WTC11 (cell line): ENCODE results near the gene SGPP2. TPM values are rescaled to one million over a fixed set of nuclear protein-coding genes. Genes with fewer than 3 reads are reported as not detected.

Experiments used
- ATAC-seq: fragments of 200-7000 bp; cut with Tn5 transposase; 2 replicates; pipeline ENCODE4 v1.10.0; 2021; ENCODE audit warnings: mild to moderate bottlenecking, moderate library complexity
- CTCF ChIA-PET: fragments of 300-600 bp; sonication (Branson Sonifier 250); formaldehyde crosslinking; loops from one replicate; lab custom pipeline; 2021; ENCODE audit warnings: antibody characterized with exemption; lab: Charles Lee
- POLR2A ChIA-PET: fragments of 350-600 bp; sonication (Branson Sonifier 250); formaldehyde crosslinking; loops from one replicate; lab custom pipeline; 2021; ENCODE audit warnings: antibody characterized with exemption; lab: Charles Lee
- DNase-seq: peaks from one replicate; pipeline ENCODE4 v3.0.0; 2021; ENCODE audit warnings: low spot score
- H3K27ac Mint-ChIP-seq: 2 replicates; pipeline ENCODE4 v1.8.0; 2021; ENCODE audit warnings: mixed read lengths
- H3K27me3 Mint-ChIP-seq: 2 replicates; pipeline ENCODE4 v1.8.0; 2021; ENCODE audit warnings: low read depth, mild to moderate bottlenecking, moderate library complexity, mixed read lengths
- H3K36me3 Mint-ChIP-seq: 2 replicates; pipeline ENCODE4 v1.8.0; 2021; ENCODE audit warnings: mixed read lengths
- H3K4me1 Mint-ChIP-seq: 2 replicates; pipeline ENCODE4 v1.8.0; 2022; ENCODE audit warnings: mixed read lengths
- H3K4me3 Mint-ChIP-seq: 2 replicates; pipeline ENCODE4 v1.8.0; 2021; ENCODE audit warnings: mild to moderate bottlenecking, moderate library complexity, mixed read lengths
- H3K9me3 Mint-ChIP-seq: 2 replicates; pipeline ENCODE4 v1.8.0; 2021; ENCODE audit warnings: mixed read lengths
- ATF1 ChIP-seq: sonication (generic); formaldehyde crosslinking; IDR thresholded peaks from 2 replicates; pipeline ENCODE4 v1.8.1; 2023; ENCODE audit warnings: mild to moderate bottlenecking, moderate library complexity, missing genetic modification reagents
- CTCF ChIP-seq: fragments of 200-600 bp; IDR thresholded peaks from 2 replicates; pipeline ENCODE4 v1.8.0; 2022; ENCODE audit warnings: antibody characterized with exemption
- ELF4 ChIP-seq: sonication (generic); formaldehyde crosslinking; IDR thresholded peaks from 2 replicates; pipeline ENCODE4 v1.8.1; 2022; ENCODE audit warnings: low read depth, mild to moderate bottlenecking, moderate library complexity, missing genetic modification reagents
- FOXK1 ChIP-seq: sonication (generic); formaldehyde crosslinking; IDR thresholded peaks from 2 replicates; pipeline ENCODE4 v1.8.0; 2022; ENCODE audit warnings: mild to moderate bottlenecking, moderate library complexity, missing genetic modification reagents
- ZBTB43 ChIP-seq: sonication (generic); formaldehyde crosslinking; IDR thresholded peaks from 2 replicates; pipeline ENCODE4 v1.8.1; 2023; ENCODE audit warnings: mild to moderate bottlenecking, missing genetic modification reagents
- ZNF138 ChIP-seq: sonication (generic); formaldehyde crosslinking; conservative IDR thresholded peaks from 2 replicates; pipeline ENCODE4 v1.8.1; 2022; ENCODE audit warnings: mild to moderate bottlenecking, moderate library complexity, missing genetic modification reagents
- ZNF263 ChIP-seq: sonication (generic); formaldehyde crosslinking; IDR thresholded peaks from 2 replicates; pipeline ENCODE4 v1.8.1; 2022; ENCODE audit warnings: low read depth, mild to moderate bottlenecking, moderate library complexity, missing genetic modification reagents
- ZNF281 ChIP-seq: sonication (generic); formaldehyde crosslinking; IDR thresholded peaks from 2 replicates; pipeline ENCODE4 v1.8.0; 2023; ENCODE audit warnings: mild to moderate bottlenecking, missing genetic modification reagents
- total RNA-seq: library from RNA; stranded (reverse); gene quantifications from 3 replicates; pipeline ENCODE4 v1.2.3, GENCODE V29; 2021
- TF ChIP-seq, protein P1 (sequence below): sonication (generic); formaldehyde crosslinking; IDR thresholded peaks from 2 replicates; pipeline ENCODE4 v1.8.1; 2023; ENCODE audit warnings: mild to moderate bottlenecking, moderate library complexity, missing genetic modification reagents
- TF ChIP-seq, protein P2 (sequence below): fragments of 250-450 bp; sonication (Bioruptor Pico); IDR thresholded peaks from 2 replicates; pipeline ENCODE4 v1.9.0; 2021; ENCODE audit warnings: mild to moderate bottlenecking
- TF ChIP-seq, protein P3 (sequence below): sonication (generic); formaldehyde crosslinking; IDR thresholded peaks from 2 replicates; pipeline ENCODE4 v1.8.1; 2022; ENCODE audit warnings: missing genetic modification reagents, borderline replicate concordance
- TF ChIP-seq, protein P4 (sequence below): sonication (generic); formaldehyde crosslinking; IDR thresholded peaks from 2 replicates; pipeline ENCODE4 v1.8.1; 2022; ENCODE audit warnings: low read depth, mild to moderate bottlenecking, moderate library complexity, missing genetic modification reagents, borderline replicate concordance
- TF ChIP-seq, protein P5 (sequence below): sonication (generic); formaldehyde crosslinking; IDR thresholded peaks from 2 replicates; pipeline ENCODE4 v1.8.0; 2022; ENCODE audit warnings: mild to moderate bottlenecking, missing genetic modification reagents
- TF ChIP-seq, protein P6 (sequence below): sonication (generic); formaldehyde crosslinking; IDR thresholded peaks from 2 replicates; pipeline ENCODE4 v1.8.1; 2023; ENCODE audit warnings: mild to moderate bottlenecking, missing genetic modification reagents, moderate library complexity

The SGPP2 gene
- total RNA-seq, 1 experiment from 2014 or later: 0.07 TPM

GRCh38 chr2:222440673-222441422, 16.5 kb downstream of the SGPP2 start:
- Mint-ChIP-seq H3K4me1 (no peaks in the 10 kb centered on the region), H3K4me3 (no peak overlapping the region)
- no peak for ATAC-seq

DNA sequence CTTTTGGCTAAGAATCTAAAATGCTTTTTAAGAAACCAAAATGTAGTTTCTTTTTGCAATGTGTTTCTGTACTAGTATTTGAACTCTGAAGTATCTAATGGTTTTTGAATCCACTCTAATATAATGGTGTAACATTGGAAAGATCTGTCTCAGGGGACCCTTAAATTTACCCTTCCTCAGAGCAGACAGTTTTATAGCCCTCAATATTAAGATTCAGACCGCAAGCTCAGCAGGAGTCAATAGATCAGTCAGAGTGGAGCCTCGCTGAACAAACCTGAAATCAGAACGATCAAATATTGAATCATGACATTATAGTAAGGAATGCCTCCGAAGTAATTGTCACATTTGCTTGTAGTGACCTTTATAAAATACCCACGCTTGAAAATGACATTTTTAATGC, 18.3 kb downstream of the SGPP2 start:
- H3K4me1 Mint-ChIP-seq: no peaks in the 10 kb centered on the region
- POLR2A ChIA-PET: no interaction called here
- DNase-seq (no peak), ATAC-seq (no peak)
- no peaks in the 10 kb centered on the region for H3K36me3 Mint-ChIP-seq
- H3K4me3 Mint-ChIP-seq: no peak overlapping the region
- H3K27ac Mint-ChIP-seq: no peak overlapping the region
- H3K9me3 Mint-ChIP-seq: no peaks in the 10 kb centered on the region; the same call in 1 of the 2 replicates
- CTCF ChIA-PET: no interaction called here
- peaks cover 61% of the 10 kb centered on the region for H3K27me3 Mint-ChIP-seq
- no peak for TF ChIP-seq ATF1 (CRISPR knock-in tag)
- TF ChIP-seq ZNF263 (CRISPR knock-in tag): no peak
- TF ChIP-seq, protein P1, sequence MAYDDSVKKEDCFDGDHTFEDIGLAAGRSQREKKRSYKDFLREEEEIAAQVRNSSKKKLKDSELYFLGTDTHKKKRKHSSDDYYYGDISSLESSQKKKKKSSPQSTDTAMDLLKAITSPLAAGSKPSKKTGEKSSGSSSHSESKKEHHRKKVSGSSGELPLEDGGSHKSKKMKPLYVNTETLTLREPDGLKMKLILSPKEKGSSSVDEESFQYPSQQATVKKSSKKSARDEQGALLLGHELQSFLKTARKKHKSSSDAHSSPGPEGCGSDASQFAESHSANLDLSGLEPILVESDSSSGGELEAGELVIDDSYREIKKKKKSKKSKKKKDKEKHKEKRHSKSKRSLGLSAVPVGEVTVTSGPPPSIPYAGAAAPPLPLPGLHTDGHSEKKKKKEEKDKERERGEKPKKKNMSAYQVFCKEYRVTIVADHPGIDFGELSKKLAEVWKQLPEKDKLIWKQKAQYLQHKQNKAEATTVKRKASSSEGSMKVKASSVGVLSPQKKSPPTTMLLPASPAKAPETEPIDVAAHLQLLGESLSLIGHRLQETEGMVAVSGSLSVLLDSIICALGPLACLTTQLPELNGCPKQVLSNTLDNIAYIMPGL (CRISPR knock-in tag): no peak
- TF ChIP-seq, protein P2, sequence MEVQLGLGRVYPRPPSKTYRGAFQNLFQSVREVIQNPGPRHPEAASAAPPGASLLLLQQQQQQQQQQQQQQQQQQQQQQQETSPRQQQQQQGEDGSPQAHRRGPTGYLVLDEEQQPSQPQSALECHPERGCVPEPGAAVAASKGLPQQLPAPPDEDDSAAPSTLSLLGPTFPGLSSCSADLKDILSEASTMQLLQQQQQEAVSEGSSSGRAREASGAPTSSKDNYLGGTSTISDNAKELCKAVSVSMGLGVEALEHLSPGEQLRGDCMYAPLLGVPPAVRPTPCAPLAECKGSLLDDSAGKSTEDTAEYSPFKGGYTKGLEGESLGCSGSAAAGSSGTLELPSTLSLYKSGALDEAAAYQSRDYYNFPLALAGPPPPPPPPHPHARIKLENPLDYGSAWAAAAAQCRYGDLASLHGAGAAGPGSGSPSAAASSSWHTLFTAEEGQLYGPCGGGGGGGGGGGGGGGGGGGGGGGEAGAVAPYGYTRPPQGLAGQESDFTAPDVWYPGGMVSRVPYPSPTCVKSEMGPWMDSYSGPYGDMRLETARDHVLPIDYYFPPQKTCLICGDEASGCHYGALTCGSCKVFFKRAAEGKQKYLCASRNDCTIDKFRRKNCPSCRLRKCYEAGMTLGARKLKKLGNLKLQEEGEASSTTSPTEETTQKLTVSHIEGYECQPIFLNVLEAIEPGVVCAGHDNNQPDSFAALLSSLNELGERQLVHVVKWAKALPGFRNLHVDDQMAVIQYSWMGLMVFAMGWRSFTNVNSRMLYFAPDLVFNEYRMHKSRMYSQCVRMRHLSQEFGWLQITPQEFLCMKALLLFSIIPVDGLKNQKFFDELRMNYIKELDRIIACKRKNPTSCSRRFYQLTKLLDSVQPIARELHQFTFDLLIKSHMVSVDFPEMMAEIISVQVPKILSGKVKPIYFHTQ (CRISPR knock-in tag): no peak
- no peak for TF ChIP-seq CTCF
- TF ChIP-seq ELF4 (CRISPR knock-in tag): no peak
- TF ChIP-seq, protein P3, sequence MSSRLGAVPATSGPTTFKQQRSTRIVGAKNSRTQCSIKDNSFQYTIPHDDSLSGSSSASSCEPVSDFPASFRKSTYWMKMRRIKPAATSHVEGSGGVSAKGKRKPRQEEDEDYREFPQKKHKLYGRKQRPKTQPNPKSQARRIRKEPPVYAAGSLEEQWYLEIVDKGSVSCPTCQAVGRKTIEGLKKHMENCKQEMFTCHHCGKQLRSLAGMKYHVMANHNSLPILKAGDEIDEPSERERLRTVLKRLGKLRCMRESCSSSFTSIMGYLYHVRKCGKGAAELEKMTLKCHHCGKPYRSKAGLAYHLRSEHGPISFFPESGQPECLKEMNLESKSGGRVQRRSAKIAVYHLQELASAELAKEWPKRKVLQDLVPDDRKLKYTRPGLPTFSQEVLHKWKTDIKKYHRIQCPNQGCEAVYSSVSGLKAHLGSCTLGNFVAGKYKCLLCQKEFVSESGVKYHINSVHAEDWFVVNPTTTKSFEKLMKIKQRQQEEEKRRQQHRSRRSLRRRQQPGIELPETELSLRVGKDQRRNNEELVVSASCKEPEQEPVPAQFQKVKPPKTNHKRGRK: no peak

More at GRCh38 chr2:222440673-222441422, 16.5 kb downstream of the SGPP2 start:
- Mint-ChIP-seq H3K27ac (no peak overlapping the region), H3K9me3 (peaks cover 6% of the 10 kb centered on the region), H3K27me3 (peaks cover 74% of the 10 kb centered on the region), H3K36me3 (no peaks in the 10 kb centered on the region)
- ChIA-PET CTCF (no interaction called here), POLR2A (interaction anchor here (0.6 kb wide), 1 partner anchor 188 kb away, joined by 3 read pairs; no protein-coding TSS in a partner anchor)
- TF ChIP-seq FOXK1 (CRISPR knock-in tag) (no peak), ZBTB43 (CRISPR knock-in tag) (no peak), ZNF281 (CRISPR knock-in tag) (no peak), ATF1 (CRISPR knock-in tag) (no peak), ZNF138 (CRISPR knock-in tag) (no peak)
- TF ChIP-seq, protein P4, sequence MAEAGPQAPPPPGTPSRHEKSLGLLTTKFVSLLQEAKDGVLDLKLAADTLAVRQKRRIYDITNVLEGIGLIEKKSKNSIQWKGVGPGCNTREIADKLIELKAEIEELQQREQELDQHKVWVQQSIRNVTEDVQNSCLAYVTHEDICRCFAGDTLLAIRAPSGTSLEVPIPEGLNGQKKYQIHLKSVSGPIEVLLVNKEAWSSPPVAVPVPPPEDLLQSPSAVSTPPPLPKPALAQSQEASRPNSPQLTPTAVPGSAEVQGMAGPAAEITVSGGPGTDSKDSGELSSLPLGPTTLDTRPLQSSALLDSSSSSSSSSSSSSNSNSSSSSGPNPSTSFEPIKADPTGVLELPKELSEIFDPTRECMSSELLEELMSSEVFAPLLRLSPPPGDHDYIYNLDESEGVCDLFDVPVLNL (CRISPR knock-in tag): no peak
- TF ChIP-seq, protein P5, sequence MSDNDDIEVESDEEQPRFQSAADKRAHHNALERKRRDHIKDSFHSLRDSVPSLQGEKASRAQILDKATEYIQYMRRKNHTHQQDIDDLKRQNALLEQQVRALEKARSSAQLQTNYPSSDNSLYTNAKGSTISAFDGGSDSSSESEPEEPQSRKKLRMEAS (CRISPR knock-in tag): no peak
- TF ChIP-seq, protein P6, sequence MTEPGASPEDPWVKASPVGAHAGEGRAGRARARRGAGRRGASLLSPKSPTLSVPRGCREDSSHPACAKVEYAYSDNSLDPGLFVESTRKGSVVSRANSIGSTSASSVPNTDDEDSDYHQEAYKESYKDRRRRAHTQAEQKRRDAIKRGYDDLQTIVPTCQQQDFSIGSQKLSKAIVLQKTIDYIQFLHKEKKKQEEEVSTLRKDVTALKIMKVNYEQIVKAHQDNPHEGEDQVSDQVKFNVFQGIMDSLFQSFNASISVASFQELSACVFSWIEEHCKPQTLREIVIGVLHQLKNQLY: no peak
- DNase-seq: no peak
